Activated CD8-positive, alpha-beta memory T cell treated with anti-CD3 and anti-CD28 coated beads, Interleukin-2, amount 50 U/mL, for 1 hour (primary cell): ENCODE data around the gene KIF7.
"Not testable (repeated sequence)": the region's sequence is repeated elsewhere in the genome, so short reads cannot be mapped to it uniquely, and the experiment has no call there.

Experiments
- DNase-seq: peaks from one replicate; pipeline ENCODE4 v3.0.0-alpha.2; 2020; ENCODE audit errors: extremely low read depth

The KIF7 gene

GRCh38 chr15:89623165-89623564 is 32.1 kb downstream of the KIF7 start:
- no peak for DNase-seq

GRCh38 chr15:89621547-89621946 is 33.7 kb downstream of the KIF7 start:
- DNase-seq: no peak

- DNase-seq: no peak
These were observed 39.0 kb downstream of the KIF7 start for GRCh38 chr15:89616228-89616627.

- no peak for DNase-seq
These were observed 40.1 kb downstream of the KIF7 start for GRCh38 chr15:89615135-89615534.

GRCh38 chr15:89614164-89614563 is 41.1 kb downstream of the KIF7 start:
- DNase-seq: no peak

GRCh38 chr15:89613031-89613430 is 42.2 kb downstream of the KIF7 start:
- DNase-seq: no peak

GRCh38 chr15:89611317-89611716 is 44.0 kb downstream of the KIF7 start:
- no peak for DNase-seq

GRCh38 chr15:89599021-89599420 is 56.2 kb downstream of the KIF7 start:
- no peak for DNase-seq

- no peak for DNase-seq
These were observed 62.2 kb downstream of the KIF7 start for GRCh38 chr15:89593018-89593417.

- DNase-seq: no peak
These were observed 63.4 kb downstream of the KIF7 start for GRCh38 chr15:89591834-89592233.

- no peak for DNase-seq
These were observed 67.3 kb downstream of the KIF7 start for GRCh38 chr15:89587955-89588354.

- no peak for DNase-seq
These were observed 68.6 kb downstream of the KIF7 start for GRCh38 chr15:89586651-89587050.

GRCh38 chr15:89580747-89581146 is 74.5 kb downstream of the KIF7 start:
- not testable (repeated sequence) for DNase-seq

GRCh38 chr15:89578146-89578545 is 77.1 kb downstream of the KIF7 start:
- DNase-seq: no peak
